Measurements from ENCODE around the gene TRIM33.
"Not testable (repeated sequence)": the region's sequence is repeated elsewhere in the genome, so short reads cannot be mapped to it uniquely, and the experiment has no call there.

The TRIM33 gene

GRCh38 chr1:114454539-114454938 is 56.5 kb downstream of the TRIM33 start:
- TF ChIP-seq CTCF (IDR thresholded peaks at IDR 0.05; ENCODE audit: insufficient read depth, low read depth, low read length, missing control alignments): no peak
- DNase-seq (ENCODE audit: low read depth): no peak
- no peak overlapping the region for H3K4me3 ChIP-seq (ENCODE audit: low read depth, low read length)

- H3K4me3 ChIP-seq (ENCODE audit: low read depth, low read length): no peak overlapping the region
- no peak for TF ChIP-seq CTCF (IDR thresholded peaks at IDR 0.05; ENCODE audit: insufficient read depth, low read depth, low read length, missing control alignments)
- no peak for DNase-seq (ENCODE audit: low read depth)
Measured at GRCh38 chr1:114453361-114453784, 57.6 kb downstream of the TRIM33 start.

GRCh38 chr1:114448370-114449036 is 62.5 kb downstream of the TRIM33 start:
- no peak for TF ChIP-seq CTCF (IDR thresholded peaks at IDR 0.05; ENCODE audit: insufficient read depth, low read depth, low read length, missing control alignments)
- DNase-seq (ENCODE audit: low read depth): no peak
- no peak overlapping the region for H3K4me3 ChIP-seq (ENCODE audit: low read depth, low read length)

DNA sequence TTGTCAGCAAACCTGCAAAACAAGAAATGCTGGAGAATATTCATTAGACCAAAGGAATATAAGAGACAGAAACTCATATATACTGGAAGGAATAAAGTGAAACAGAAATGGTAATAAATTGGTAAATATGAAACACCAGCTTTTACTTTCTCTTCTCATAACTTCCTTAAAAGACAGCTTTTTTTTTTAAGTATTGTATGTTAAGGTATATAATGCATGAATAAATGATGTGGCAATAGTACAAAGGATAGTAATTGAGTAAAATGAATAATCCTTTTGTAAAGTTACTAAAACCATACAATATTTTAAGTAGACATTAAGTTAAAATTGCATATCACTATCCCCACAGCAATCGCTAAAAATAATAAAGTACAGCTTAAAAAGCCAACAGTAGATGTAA is 64.8 kb downstream of the TRIM33 start:
- H3K4me3 ChIP-seq (ENCODE audit: low read depth, low read length): no peak overlapping the region
- TF ChIP-seq CTCF (IDR thresholded peaks at IDR 0.05; ENCODE audit: insufficient read depth, low read depth, low read length, missing control alignments): no peak
- no peak for DNase-seq (ENCODE audit: low read depth)

DNA sequence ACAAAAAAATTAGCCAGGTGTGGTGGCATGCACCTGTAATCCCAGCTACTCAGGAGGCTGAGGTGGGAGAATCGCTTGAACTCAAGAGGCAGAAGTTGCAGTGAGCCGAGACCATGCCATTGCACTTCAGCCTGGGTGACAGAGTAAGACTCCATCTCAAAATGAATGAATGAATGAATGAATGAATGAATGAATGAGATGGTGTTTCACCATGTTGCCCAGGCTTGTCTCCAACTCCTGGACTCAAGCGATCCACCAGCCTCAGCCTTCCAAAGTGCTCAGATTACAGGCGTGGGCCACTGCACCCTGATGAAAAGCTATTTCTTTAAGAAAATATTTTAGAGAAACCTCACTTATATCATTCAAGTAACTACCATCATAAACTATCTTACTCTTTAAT is 67.8 kb downstream of the TRIM33 start:
- DNase-seq (ENCODE audit: low read depth); H3K4me3 ChIP-seq (ENCODE audit: low read depth, low read length): not testable (repeated sequence)

DNA sequence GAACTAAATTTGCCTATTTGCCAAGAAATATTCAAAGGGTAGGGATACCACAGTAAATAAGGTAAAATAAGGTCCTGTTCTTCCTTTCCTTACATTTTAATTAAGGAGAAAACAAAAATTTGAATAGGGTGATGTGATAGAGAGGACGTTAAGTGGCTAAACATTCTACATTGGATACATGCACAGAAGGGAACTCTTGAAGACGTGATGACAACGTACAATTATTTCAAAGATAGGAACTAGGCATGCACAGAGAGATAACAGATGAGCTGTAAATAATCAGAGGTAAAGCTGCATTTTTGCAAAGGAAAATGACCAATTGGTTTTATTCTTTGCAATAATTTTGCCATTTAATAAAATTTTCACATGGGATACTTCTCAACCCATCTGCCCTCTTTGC is 69.7 kb downstream of the TRIM33 start:
- no peak for TF ChIP-seq CTCF (IDR thresholded peaks at IDR 0.05; ENCODE audit: insufficient read depth, low read depth, low read length, missing control alignments)
- DNase-seq (ENCODE audit: low read depth): no peak
- no peak overlapping the region for H3K4me3 ChIP-seq (ENCODE audit: low read depth, low read length)

GRCh38 chr1:114439369-114439768 is 71.6 kb downstream of the TRIM33 start:
- TF ChIP-seq CTCF (IDR thresholded peaks at IDR 0.05; ENCODE audit: insufficient read depth, low read depth, low read length, missing control alignments): no peak
- no peak overlapping the region for H3K4me3 ChIP-seq (ENCODE audit: low read depth, low read length)
- DNase-seq (ENCODE audit: low read depth): no peak

Data from GM12865 (cell line).